ENCODE measurements around the gene SDHB. TPM values are rescaled to one million over a fixed set of nuclear protein-coding genes. Genes with fewer than 3 reads are reported as not detected.
A peak's percentile ranks its signal among the peaks of the same experiment; 100 is the strongest.

SDHB gene
- total and polyA plus RNA-seq, 2 of the 13 experiments (the other 11 are each of a cell fraction or from before 2014, with no cell fraction given): 136 to 142 TPM

- TF ChIP-seq PRDM15 (CRISPR knock-in tag; IDR thresholded peaks at IDR 0.05) (peak; percentile 96), ZNF569 (CRISPR knock-in tag; IDR thresholded peaks at IDR 0.05; ENCODE audit: borderline replicate concordance) (no peak), HOMEZ (CRISPR knock-in tag; IDR thresholded peaks at IDR 0.05; ENCODE audit: low read depth) (no peak), MED1 (CRISPR knock-in tag; IDR thresholded peaks at IDR 0.05) (0 out of 2 replicates have a peak, but pooled peaks have one; percentile 41), SKIL (CRISPR knock-in tag; IDR thresholded peaks at IDR 0.05; ENCODE audit: borderline replicate concordance) (no peak), POLR2AphosphoS5 (IDR thresholded peaks at IDR 0.05; ENCODE audit: low read depth, low read length) (peak; percentile 31; the same call in 1 of the 2 replicates), THAP9 (CRISPR knock-in tag; IDR thresholded peaks at IDR 0.05; ENCODE audit: borderline replicate concordance) (no peak), GMEB1 (CRISPR knock-in tag; IDR thresholded peaks at IDR 0.05; ENCODE audit: borderline replicate concordance) (peak; percentile 92), ARID2 (CRISPR knock-in tag; IDR thresholded peaks at IDR 0.05; ENCODE audit: borderline replicate concordance) (no peak), MXD3 (CRISPR knock-in tag; IDR thresholded peaks at IDR 0.05) (no peak), ZNF576 (CRISPR knock-in tag; IDR thresholded peaks at IDR 0.05) (no peak), ZNF343 (CRISPR knock-in tag; IDR thresholded peaks at IDR 0.05) (no peak), ATF7-NPFF (CRISPR knock-in tag; IDR thresholded peaks at IDR 0.05; ENCODE audit: low read depth) (no peak), KAT2B (IDR thresholded peaks at IDR 0.05; ENCODE audit: borderline replicate concordance, low read depth, low read length) (no peak)
Observed at GRCh38 chr1:17011439-17012307, 42.2 kb downstream of the SDHB start, which contains the start of gene ATP13A2 (continued).

Data from HepG2 (cell line).